Naive thymus-derived CD4-positive, alpha-beta T cell (primary cell): ENCODE data around the gene ZSCAN26. TPM values are rescaled to one million over a fixed set of nuclear protein-coding genes. Genes with fewer than 3 reads are reported as not detected.
"Not testable (repeated sequence)": the region's sequence is repeated elsewhere in the genome, so short reads cannot be mapped to it uniquely, and the experiment has no call there.

Source experiments
- ATAC-seq: fragments of 150-1000 bp; cut with Tn5 transposase; 2 replicates; pipeline ENCODE4 v1.10.0; 2021; ENCODE audit warnings: mild to moderate bottlenecking, moderate library complexity
- CTCF ChIA-PET: fragments of 350-600 bp; sonication (Branson Sonifier 250); formaldehyde crosslinking; loops from one replicate; lab custom pipeline; 2021; ENCODE audit warnings: antibody characterized with exemption; lab: Charles Lee
- POLR2A ChIA-PET: fragments of 350-600 bp; sonication (Branson Sonifier 250); formaldehyde crosslinking; loops from one replicate; lab custom pipeline; 2021; ENCODE audit warnings: antibody characterized with exemption, inconsistent platforms; lab: Charles Lee
- DNase-seq, 9 donors: peaks; one replicate each; pipeline versions ENCODE4 v3.0.0 to v3.0.0-alpha.2; 2020 to 2022; ENCODE audit warnings: mixed read lengths in 1 of 9
- H3K27ac ChIP-seq: one replicate; pipeline ENCODE4 v1.7.0; 2013; ENCODE audit warnings: mild to moderate bottlenecking, low read depth, low read length, moderate library complexity
- H3K27me3 ChIP-seq, 2 donors: one replicate each; pipeline ENCODE4 v1.7.0; 2013; ENCODE audit warnings: low read length in 2 of 2, mild to moderate bottlenecking in 2 of 2, moderate library complexity in 2 of 2; ENCODE audit not compliant: control insufficient read depth in 2 of 2, insufficient read depth in 2 of 2
- H3K36me3 ChIP-seq, 3 experiments: 1 replicate in 2 of 3; 2 replicates in 1 of 3; pipeline ENCODE4 v1.7.0; 2013; ENCODE audit warnings: low read length in 3 of 3, mild to moderate bottlenecking in 3 of 3, moderate library complexity in 1 of 3; ENCODE audit not compliant: insufficient read depth in 3 of 3, control insufficient read depth in 2 of 3
- H3K4me1 ChIP-seq, 2 donors: one replicate each; pipeline ENCODE4 v1.7.0; 2013; ENCODE audit warnings: low read length in 2 of 2, mild to moderate bottlenecking in 2 of 2, moderate library complexity in 1 of 2; ENCODE audit not compliant: control insufficient read depth in 2 of 2, insufficient read depth in 2 of 2
- H3K4me3 ChIP-seq: 2 replicates; pipeline ENCODE4 v1.7.0; 2013; ENCODE audit warnings: mild to moderate bottlenecking, low read length
- H3K9me3 ChIP-seq, 3 experiments: 1 replicate in 2 of 3; 2 replicates in 1 of 3; pipeline ENCODE4 v1.7.0; 2013; ENCODE audit warnings: low read length in 3 of 3; ENCODE audit not compliant: control insufficient read depth in 2 of 3
- H3K27ac Mint-ChIP-seq, 9 donors: one replicate each; pipeline ENCODE4 v1.8.0; 2020 to 2022; ENCODE audit warnings: mixed read lengths in 9 of 9, mild to moderate bottlenecking in 8 of 9, moderate library complexity in 5 of 9, inconsistent platforms in 2 of 9
- H3K27me3 Mint-ChIP-seq, 5 donors: one replicate each; pipeline ENCODE4 v1.8.0; 2021 to 2022; ENCODE audit warnings: mixed read lengths in 5 of 5, mild to moderate bottlenecking in 1 of 5
- H3K36me3 Mint-ChIP-seq, 5 donors: one replicate each; pipeline ENCODE4 v1.8.0; 2020 to 2022; ENCODE audit warnings: mixed read lengths in 5 of 5, mild to moderate bottlenecking in 3 of 5, inconsistent platforms in 1 of 5
- H3K4me1 Mint-ChIP-seq, 7 donors: one replicate each; pipeline ENCODE4 v1.8.0; 2020 to 2022; ENCODE audit warnings: mixed read lengths in 7 of 7, mild to moderate bottlenecking in 3 of 7, inconsistent platforms in 1 of 7
- H3K4me3 Mint-ChIP-seq, 10 donors: one replicate each; pipeline ENCODE4 v1.8.0; 2020 to 2022; ENCODE audit warnings: mild to moderate bottlenecking in 10 of 10, mixed read lengths in 10 of 10, moderate library complexity in 6 of 10, inconsistent platforms in 2 of 10
- H3K9me3 Mint-ChIP-seq, 11 donors: one replicate each; pipeline ENCODE4 v1.8.0; 2020 to 2022; ENCODE audit warnings: mixed read lengths in 11 of 11, mild to moderate bottlenecking in 4 of 11, inconsistent platforms in 1 of 11, moderate library complexity in 1 of 11
- intact Hi-C, 2 donors: fragments of 100-400 bp; cut with micrococcal nuclease; formaldehyde crosslinking; loops; one replicate each; pipeline ENCODE4 v1.15.1; 2023
- polyA plus RNA-seq, 2 donors: library from polyadenylated mRNA; unstranded; fragments of 300-500 nt; fragmentation: Illumina TruSeq; gene quantifications; one replicate each; pipeline ENCODE4 v1.2.3, GENCODE V29; 2021
- total RNA-seq, 6 experiments: library from RNA in 5 of 6; stranded (reverse) in 5 of 6; gene quantifications; 1 replicate in 5 of 6; 2 replicates in 1 of 6; pipeline ENCODE4 v1.2.3 and lab custom pipeline; 2021 to 2026

Gene ZSCAN26
- total and polyA plus RNA-seq, 7 experiments from 2014 or later, result 8.0 to 27.8 (median 15.5) TPM

DNA sequence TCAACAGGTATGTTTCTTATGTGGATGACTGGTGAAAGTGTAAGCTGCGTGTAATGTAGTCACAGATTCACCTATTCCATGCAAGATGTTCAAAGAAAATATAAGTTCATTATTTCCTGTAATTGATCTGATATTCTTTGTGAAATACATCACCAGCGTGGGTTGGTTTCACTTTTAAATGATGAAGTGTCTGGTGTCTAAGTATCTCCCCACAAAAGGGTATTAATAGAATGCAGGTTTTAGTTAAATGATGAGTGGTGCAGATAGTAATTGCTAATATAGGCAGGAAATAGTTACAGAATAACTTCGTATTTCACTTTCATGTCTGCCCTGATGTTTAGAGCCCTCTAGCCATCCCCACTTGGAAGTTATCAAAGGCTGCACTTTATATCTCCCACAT is 36.6 kb downstream of the ZSCAN26 start:
- POLR2A ChIA-PET, result no interaction called here
- no peak overlapping the region for H3K4me3 ChIP-seq

DNA sequence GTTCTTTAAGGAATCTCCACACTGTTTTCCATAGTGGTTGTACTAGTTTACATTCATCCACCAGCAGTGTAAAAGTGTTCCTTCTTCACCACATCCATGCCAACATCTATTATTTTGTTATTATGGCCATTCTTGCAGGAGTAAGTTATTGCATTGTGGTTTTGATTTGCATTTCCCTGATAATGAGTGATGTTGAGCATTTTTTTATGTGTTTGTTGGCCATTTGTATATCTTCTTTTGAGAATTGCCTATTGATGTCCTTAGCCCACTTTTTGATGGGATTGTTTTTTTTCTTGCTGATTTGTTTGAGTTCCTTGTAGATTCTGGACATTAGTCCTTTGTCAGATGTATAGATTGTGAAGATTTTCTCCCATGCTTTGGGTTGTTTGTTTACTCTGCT is 39.4 kb downstream of the ZSCAN26 start:
- ATAC-seq, H3K4me3 Mint-ChIP-seq, DNase-seq, H3K4me1 ChIP-seq, H3K36me3 ChIP-seq, intact Hi-C loops, H3K9me3 ChIP-seq, CTCF ChIA-PET, POLR2A ChIA-PET, H3K27ac ChIP-seq, H3K27me3 ChIP-seq, H3K27ac Mint-ChIP-seq, H3K4me3 ChIP-seq, H3K36me3 Mint-ChIP-seq: not testable (repeated sequence)
- H3K27me3 Mint-ChIP-seq, result peaks cover 9 to 33% (median 27%) of the 10 kb centered on the region in 5 donors
- peaks cover 0 to 23% (median 7%) of the 10 kb centered on the region in 11 donors for H3K9me3 Mint-ChIP-seq
- peaks cover 0 to 13% (median 4%) of the 10 kb centered on the region in 7 donors for H3K4me1 Mint-ChIP-seq

More for the DNA sequence above, 36.6 kb downstream of the ZSCAN26 start:
- Mint-ChIP-seq H3K36me3 (peaks cover 0 to 10% (median 4%) of the 10 kb centered on the region in 5 donors), H3K4me3 (peak overlapping the region in 2 of 10 donors; percentile 3 to 12), H3K4me1 (peaks cover 0 to 13% (median 4%) of the 10 kb centered on the region in 7 donors), H3K9me3 (peaks cover 0 to 18% (median 6%) of the 10 kb centered on the region in 11 donors), H3K27me3 (peaks cover 5 to 14% (median 8%) of the 10 kb centered on the region in 5 donors), H3K27ac (no peak overlapping the region)
- no peaks in the 10 kb centered on the region for H3K27me3 ChIP-seq
- H3K36me3 ChIP-seq, result no peaks in the 10 kb centered on the region
- CTCF ChIA-PET, result no interaction called here
- ATAC-seq (no peak), DNase-seq (no peak)
- H3K9me3 ChIP-seq, result no peaks in the 10 kb centered on the region
- peaks cover 0 to 2% of the 10 kb centered on the region in 2 donors for H3K4me1 ChIP-seq
- no peak overlapping the region for H3K27ac ChIP-seq
- intact Hi-C loops, result no loop called here

DNA sequence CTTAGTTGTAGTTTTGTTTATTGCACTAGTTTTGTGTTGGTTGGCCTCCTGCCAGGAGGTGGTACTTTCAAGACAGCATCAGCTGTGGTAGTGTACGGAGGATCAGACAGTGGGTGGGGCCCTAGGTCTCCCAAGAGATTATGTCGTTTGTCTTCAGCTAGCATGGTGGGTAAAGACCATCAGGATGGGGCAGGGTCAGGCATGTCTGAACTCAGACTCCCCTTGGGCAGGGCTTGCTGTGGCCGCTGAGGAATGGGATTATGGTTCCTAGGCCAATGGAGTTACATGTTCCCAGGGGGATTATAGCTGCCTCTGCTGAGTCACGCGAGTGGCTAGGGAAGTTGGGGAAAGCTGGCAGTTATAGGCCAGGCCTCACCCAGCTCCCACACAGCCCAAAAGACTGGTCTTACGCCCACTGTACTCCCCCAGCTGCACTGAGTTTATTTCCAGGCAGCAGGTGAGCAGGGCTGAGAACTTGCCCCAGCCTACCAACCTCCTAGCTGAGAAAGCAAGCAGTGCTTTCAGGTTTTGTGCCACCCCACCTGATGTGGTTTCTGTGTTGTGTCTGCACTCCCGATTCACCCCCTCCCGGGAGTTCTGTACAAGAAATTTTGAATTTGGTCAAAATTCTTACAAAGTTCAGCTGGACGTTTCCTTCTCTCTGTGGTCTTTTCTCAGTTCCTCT is 44.3 kb downstream of the ZSCAN26 start:
- Mint-ChIP-seq H3K4me1 (peaks cover 0 to 1% (median 0%) of the 10 kb centered on the region in 7 donors), H3K36me3 (peaks cover 0 to 13% (median 6%) of the 10 kb centered on the region in 5 donors), H3K27me3 (peaks cover 23 to 50% (median 39%) of the 10 kb centered on the region in 5 donors), H3K27ac (no peak overlapping the region), H3K9me3 (peaks cover 0 to 20% (median 5%) of the 10 kb centered on the region in 11 donors), H3K4me3 (no peak overlapping the region)
- H3K9me3 ChIP-seq, result no peaks in the 10 kb centered on the region
- H3K36me3 ChIP-seq, result no peaks in the 10 kb centered on the region
- no peak for ATAC-seq
- intact Hi-C loops, result no loop called here
- ChIA-PET POLR2A (no interaction called here), CTCF (no interaction called here)
- no peaks in the 10 kb centered on the region for H3K27me3 ChIP-seq
- H3K27ac ChIP-seq, result no peak overlapping the region
- no peak overlapping the region for H3K4me3 ChIP-seq
- H3K4me1 ChIP-seq, result no peaks in the 10 kb centered on the region
- no peak for DNase-seq

DNA sequence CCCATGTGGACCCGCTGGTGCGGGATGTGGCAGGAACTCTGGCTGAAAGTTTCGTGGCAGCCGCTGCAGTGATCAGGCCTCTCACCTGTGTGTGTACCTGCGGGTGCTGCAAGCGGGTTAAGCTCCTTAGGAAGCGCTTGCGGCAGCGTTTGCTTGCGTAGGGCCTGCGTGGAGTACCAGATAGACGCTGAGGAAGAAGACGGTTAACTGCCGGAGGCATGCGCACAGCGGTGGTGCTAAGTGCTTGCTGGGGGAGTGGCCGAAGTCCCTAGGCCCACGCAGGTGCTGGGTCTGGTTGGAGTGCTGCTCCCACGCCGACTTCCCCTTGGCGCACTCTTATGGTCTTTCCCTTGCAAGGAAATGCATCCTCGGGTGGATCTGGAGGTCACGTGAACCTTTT is 46.0 kb downstream of the ZSCAN26 start:
- no peak overlapping the region for H3K27ac ChIP-seq
- H3K27ac Mint-ChIP-seq, result no peak overlapping the region
- peaks cover 0 to 1% (median 0%) of the 10 kb centered on the region in 7 donors for H3K4me1 Mint-ChIP-seq
- no peak overlapping the region for H3K4me3 ChIP-seq
- CTCF ChIA-PET, result no interaction called here
- intact Hi-C loops, result no loop called here
- peaks cover 23 to 53% (median 32%) of the 10 kb centered on the region in 5 donors for H3K27me3 Mint-ChIP-seq
- DNase-seq, result no peak
- H3K4me3 Mint-ChIP-seq, result no peak overlapping the region
- H3K36me3 ChIP-seq, result no peaks in the 10 kb centered on the region
- no peak for ATAC-seq
- peaks cover 0 to 9% (median 0%) of the 10 kb centered on the region in 11 donors for H3K9me3 Mint-ChIP-seq
- H3K27me3 ChIP-seq, result no peaks in the 10 kb centered on the region
- POLR2A ChIA-PET, result no interaction called here
- peaks cover 0 to 13% (median 6%) of the 10 kb centered on the region in 5 donors for H3K36me3 Mint-ChIP-seq
- H3K4me1 ChIP-seq, result no peaks in the 10 kb centered on the region
- H3K9me3 ChIP-seq, result no peaks in the 10 kb centered on the region

DNA sequence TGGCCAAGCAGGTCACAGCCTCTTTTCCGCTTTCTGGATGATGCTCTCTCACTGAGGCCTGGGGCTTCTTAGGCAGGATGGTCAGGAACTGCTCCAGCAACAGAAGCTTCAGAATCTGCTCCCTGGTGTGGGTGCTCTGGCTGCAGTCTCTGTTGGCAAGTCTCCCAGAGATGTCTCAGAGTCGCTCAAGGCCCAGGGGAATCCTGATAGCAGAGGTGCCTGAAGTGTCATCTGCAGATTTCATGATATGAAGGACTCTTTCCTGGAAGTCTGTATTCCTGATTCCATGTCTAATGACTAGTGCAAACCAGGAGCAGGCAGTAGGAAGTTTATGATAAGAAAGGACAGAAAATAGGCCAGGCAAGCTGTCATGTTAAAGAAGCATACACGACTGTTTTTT is 48.7 kb downstream of the ZSCAN26 start:
- Histone ChIP-seq H3K4me1 (no peaks in the 10 kb centered on the region), H3K27ac (no peak overlapping the region), H3K9me3 (no peaks in the 10 kb centered on the region), H3K4me3 (no peak overlapping the region), H3K36me3 (no peaks in the 10 kb centered on the region), H3K27me3 (no peaks in the 10 kb centered on the region)
- peaks cover 8 to 30% (median 25%) of the 10 kb centered on the region in 5 donors for H3K27me3 Mint-ChIP-seq
- H3K36me3 Mint-ChIP-seq, result peaks cover 0 to 9% (median under 1%) of the 10 kb centered on the region in 5 donors
- DNase-seq (no peak), ATAC-seq (no peak)
- intact Hi-C loops, result no loop called here
- H3K27ac Mint-ChIP-seq, result no peak overlapping the region
- H3K4me3 Mint-ChIP-seq, result no peak overlapping the region
- ChIA-PET POLR2A (no interaction called here), CTCF (no interaction called here)
- peaks cover 0 to 4% (median 0%) of the 10 kb centered on the region in 11 donors for H3K9me3 Mint-ChIP-seq
- H3K4me1 Mint-ChIP-seq, result peaks cover 0 to 1% (median 0%) of the 10 kb centered on the region in 7 donors

DNA sequence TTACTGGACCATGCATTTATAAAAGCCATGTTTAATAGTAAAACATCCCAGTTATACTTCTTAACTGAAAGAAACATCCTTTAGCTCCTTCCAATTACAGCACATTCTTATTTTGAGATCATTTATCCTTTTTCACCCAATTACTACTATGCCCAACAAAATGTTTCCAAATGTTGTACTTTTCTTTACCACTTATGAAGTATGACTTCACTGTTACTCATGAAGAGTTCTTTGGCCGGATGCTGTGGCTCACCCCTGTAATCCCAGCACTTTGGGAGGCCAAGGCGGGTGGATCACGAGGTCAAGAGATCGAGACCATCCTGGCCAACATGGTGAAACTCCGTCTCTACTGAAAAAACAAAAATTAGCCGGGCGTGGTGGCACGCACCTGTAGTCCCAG is 50.9 kb downstream of the ZSCAN26 start:
- H3K36me3 ChIP-seq, H3K36me3 Mint-ChIP-seq, H3K27ac ChIP-seq, H3K9me3 ChIP-seq, H3K9me3 Mint-ChIP-seq, H3K4me3 Mint-ChIP-seq, ATAC-seq, H3K4me1 Mint-ChIP-seq, POLR2A ChIA-PET, intact Hi-C loops, H3K27me3 ChIP-seq, DNase-seq, H3K4me1 ChIP-seq, H3K4me3 ChIP-seq, H3K27ac Mint-ChIP-seq: not testable (repeated sequence)
- CTCF ChIA-PET, result interaction anchor here (0.6 kb wide), 1 partner anchor 20 kb away, joined by 3 read pairs; no protein-coding TSS in a partner anchor
- peaks cover 0 to 25% (median 16%) of the 10 kb centered on the region in 5 donors for H3K27me3 Mint-ChIP-seq
